Astrocyte (in vitro differentiated cells and primary cell): ENCODE measurements around the gene SHC1.

Source experiments
- CTCF ChIP-seq: IDR thresholded peaks from 2 replicates; pipeline ENCODE4 v1.5.1; 2011; ENCODE audit warnings: low read depth, mild to moderate bottlenecking, inconsistent platforms, low read length, moderate library complexity; ENCODE audit not compliant: insufficient read depth
- EZH2 ChIP-seq: IDR thresholded peaks from 2 replicates; pipeline ENCODE4 v1.6.1; 2012; ENCODE audit warnings: mild to moderate bottlenecking, low read length, inconsistent platforms; ENCODE audit not compliant: insufficient read depth

- TF ChIP-seq CTCF: no peak
- no peak for TF ChIP-seq EZH2
Measured at GRCh38 chr1:155018617-155019348, 48.2 kb upstream of the SHC1 start.
